SK-N-SH (cell line): ENCODE results near the gene TADA2B. TPM values are rescaled to one million over a fixed set of nuclear protein-coding genes. Genes with fewer than 3 reads are reported as not detected.

ENCODE experiments used
- CTCF ChIA-PET: fragments of 300-600, 350-600 bp; formaldehyde crosslinking; extraction: SDS; loops from one replicate; lab custom pipeline; 2021; lab: Yijun Ruan, JAX
- POLR2A ChIA-PET: fragments of 350-600 bp; sonication (Branson Sonifier 250); formaldehyde crosslinking; extraction: SDS; loops from one replicate; lab custom pipeline; 2020; ENCODE audit warnings: antibody characterized with exemption, inconsistent platforms; lab: Yijun Ruan, JAX
- DNase-seq: peaks from one replicate; pipeline ENCODE4 v3.0.0; 2012
- H2AFZ ChIP-seq: fragments of 200-600 bp; sonication (generic); 2 replicates; pipeline ENCODE4 v1.8.1; 2016; ENCODE audit warnings: antibody characterized with exemption, mild to moderate bottlenecking, low read depth
- H3F3A ChIP-seq: fragments of 200-600 bp; sonication (generic); replicated peaks from 2 replicates; pipeline ENCODE3; 2016; ENCODE audit warnings: antibody characterized with exemption, mild to moderate bottlenecking; ENCODE audit not compliant: insufficient read depth
- H3K27ac ChIP-seq, 2 experiments: fragments of 200-500 bp in 1 of 2; fragments of 200-600 bp in 1 of 2; sonication (Bioruptor generic) in 1 of 2; sonication (generic), shearing (Covaris generic) in 1 of 2; 2 replicates each; pipeline versions ENCODE4 v1.5.1 to v1.6.1; 2014 to 2016; ENCODE audit warnings: low read depth in 2 of 2, inconsistent platforms in 1 of 2, low read length in 1 of 2, mild to moderate bottlenecking in 1 of 2, mixed read lengths in 1 of 2
- H3K27me3 ChIP-seq: fragments of 200-600 bp; sonication (generic), shearing (Covaris generic); 2 replicates; pipeline ENCODE4 v1.6.1; 2016; ENCODE audit warnings: mixed run types; ENCODE audit not compliant: insufficient read depth
- H3K36me3 ChIP-seq, 2 experiments: fragments of 200-500 bp in 1 of 2; fragments of 200-600 bp in 1 of 2; sonication (Bioruptor generic) in 1 of 2; sonication (generic) in 1 of 2; replicated peaks in 1 of 2; 2 replicates each; pipeline versions ENCODE3 to v1.5.1; 2014 to 2016; ENCODE audit warnings: low read length in 1 of 2, mild to moderate bottlenecking in 1 of 2; ENCODE audit not compliant: insufficient read depth in 2 of 2, control insufficient read depth in 1 of 2
- H3K4me1 ChIP-seq, 2 experiments: fragments of 200-500 bp in 1 of 2; fragments of 200-600 bp in 1 of 2; sonication (Bioruptor generic) in 1 of 2; sonication (generic), shearing (Covaris generic) in 1 of 2; 2 replicates each; pipeline versions ENCODE4 v1.5.1 to v1.6.1; 2014 to 2016; ENCODE audit warnings: low read depth in 1 of 2, low read length in 1 of 2, mixed run types in 1 of 2; ENCODE audit not compliant: insufficient read depth in 2 of 2, control insufficient read depth in 1 of 2
- H3K4me2 ChIP-seq: fragments of 200-600 bp; sonication (generic), shearing (Covaris generic); 2 replicates; pipeline ENCODE4 v1.6.1; 2017; ENCODE audit warnings: mixed run types
- H3K4me3 ChIP-seq, 2 experiments: fragments of 200-500 bp in 1 of 2; fragments of 200-600 bp in 1 of 2; sonication (Bioruptor generic) in 1 of 2; sonication (generic), shearing (Covaris generic) in 1 of 2; 2 replicates each; pipeline versions ENCODE4 v1.5.1 to v1.8.1; 2014 to 2016; ENCODE audit warnings: low read depth in 2 of 2, inconsistent platforms in 1 of 2, low read length in 1 of 2, mild to moderate bottlenecking in 1 of 2, mixed read lengths in 1 of 2, moderate library complexity in 1 of 2
- H3K79me2 ChIP-seq: fragments of 200-600 bp; sonication (generic); 2 replicates; pipeline ENCODE4 v1.8.1; 2017; ENCODE audit warnings: mild to moderate bottlenecking; ENCODE audit not compliant: insufficient read depth
- H3K9ac ChIP-seq: fragments of 200-600 bp; sonication (generic); 2 replicates; pipeline ENCODE4 v1.6.1; 2017; ENCODE audit warnings: mixed run types
- H3K9me2 ChIP-seq: fragments of 200-600 bp; sonication (generic); 2 replicates; pipeline ENCODE4 v1.6.1; 2017; ENCODE audit warnings: mixed run types
- H3K9me3 ChIP-seq: fragments of 200-600 bp; sonication (generic); 2 replicates; pipeline ENCODE4 v1.6.1; 2017; ENCODE audit warnings: mixed run types, mild to moderate bottlenecking, moderate library complexity
- H4K20me1 ChIP-seq: fragments of 200-600 bp; sonication (generic); 2 replicates; pipeline ENCODE4 v1.6.1; 2017; ENCODE audit warnings: mild to moderate bottlenecking, mixed run types; ENCODE audit not compliant: insufficient read depth
- CHD2 ChIP-seq: fragments of 150-350 bp; IDR thresholded peaks from 2 replicates; pipeline ENCODE4 v1.6.1; 2018; ENCODE audit warnings: low read length; ENCODE audit not compliant: partially characterized antibody
- FOXM1 ChIP-seq: IDR thresholded peaks from 2 replicates; pipeline ENCODE4 v1.4.0; 2012; ENCODE audit warnings: low read depth, mild to moderate bottlenecking
- GABPA ChIP-seq: IDR thresholded peaks from 2 replicates; pipeline ENCODE4 v1.4.0; 2012; ENCODE audit warnings: low read depth, mild to moderate bottlenecking
- MXI1 ChIP-seq: IDR thresholded peaks from 2 replicates; pipeline ENCODE4 v1.6.1; 2012; ENCODE audit warnings: mild to moderate bottlenecking, low read depth, low read length, improper control_type of control experiment
- POLR2AphosphoS5 ChIP-seq: IDR thresholded peaks from 2 replicates; pipeline ENCODE4 v1.6.1; 2012; ENCODE audit warnings: low read depth, low read length
- YY1 ChIP-seq: IDR thresholded peaks from 2 replicates; pipeline ENCODE4 v1.4.0; 2012; ENCODE audit warnings: low read depth, mild to moderate bottlenecking
- WGBS: methylation state at CpG from one replicate; pipeline ENCODE4 v1.1.6; 2017; ENCODE audit warnings: low lambda C conversion rate; 5-methylcytosine and 5-hydroxymethylcytosine counted together
- polyA plus RNA-seq, 3 experiments: library from polyadenylated mRNA; depleted of rRNA; stranded (reverse); fragments of >200 nt; gene quantifications; 2 replicates each; pipeline ENCODE4 v1.2.3, GENCODE V29; 2012
- TF ChIP-seq, protein P1 (sequence below): fragments of 200-600 bp; sonication (generic); IDR thresholded peaks from 2 replicates; pipeline ENCODE4 v1.6.1; 2017; ENCODE audit warnings: antibody characterized with exemption, mild to moderate bottlenecking, moderate library complexity
- TF ChIP-seq, protein P2 (sequence below): IDR thresholded peaks from 2 replicates; pipeline ENCODE4; 2012
- TF ChIP-seq, protein P3 (sequence below): IDR thresholded peaks from 2 replicates; pipeline ENCODE4 v1.4.0; 2012; ENCODE audit warnings: low read depth
- TF ChIP-seq, protein P4 (sequence below): fragments of 150-350 bp; IDR thresholded peaks from 2 replicates; pipeline ENCODE4 v1.6.1; 2016; ENCODE audit warnings: mild to moderate bottlenecking, low read depth, low read length

TADA2B gene, protein sequence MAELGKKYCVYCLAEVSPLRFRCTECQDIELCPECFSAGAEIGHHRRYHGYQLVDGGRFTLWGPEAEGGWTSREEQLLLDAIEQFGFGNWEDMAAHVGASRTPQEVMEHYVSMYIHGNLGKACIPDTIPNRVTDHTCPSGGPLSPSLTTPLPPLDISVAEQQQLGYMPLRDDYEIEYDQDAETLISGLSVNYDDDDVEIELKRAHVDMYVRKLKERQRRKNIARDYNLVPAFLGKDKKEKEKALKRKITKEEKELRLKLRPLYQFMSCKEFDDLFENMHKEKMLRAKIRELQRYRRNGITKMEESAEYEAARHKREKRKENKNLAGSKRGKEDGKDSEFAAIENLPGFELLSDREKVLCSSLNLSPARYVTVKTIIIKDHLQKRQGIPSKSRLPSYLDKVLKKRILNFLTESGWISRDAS
- polyA plus RNA-seq (2012; rRNA removed): 6.0 and 8.0 TPM in 2 replicates
- 7.2 and 8.0 TPM in 2 replicates for polyA plus RNA-seq (2012; cell fraction: cytosol; rRNA removed)
- polyA plus RNA-seq (2012; cell fraction: nucleus; rRNA removed): 6.0 and 7.2 TPM in 2 replicates

DNA sequence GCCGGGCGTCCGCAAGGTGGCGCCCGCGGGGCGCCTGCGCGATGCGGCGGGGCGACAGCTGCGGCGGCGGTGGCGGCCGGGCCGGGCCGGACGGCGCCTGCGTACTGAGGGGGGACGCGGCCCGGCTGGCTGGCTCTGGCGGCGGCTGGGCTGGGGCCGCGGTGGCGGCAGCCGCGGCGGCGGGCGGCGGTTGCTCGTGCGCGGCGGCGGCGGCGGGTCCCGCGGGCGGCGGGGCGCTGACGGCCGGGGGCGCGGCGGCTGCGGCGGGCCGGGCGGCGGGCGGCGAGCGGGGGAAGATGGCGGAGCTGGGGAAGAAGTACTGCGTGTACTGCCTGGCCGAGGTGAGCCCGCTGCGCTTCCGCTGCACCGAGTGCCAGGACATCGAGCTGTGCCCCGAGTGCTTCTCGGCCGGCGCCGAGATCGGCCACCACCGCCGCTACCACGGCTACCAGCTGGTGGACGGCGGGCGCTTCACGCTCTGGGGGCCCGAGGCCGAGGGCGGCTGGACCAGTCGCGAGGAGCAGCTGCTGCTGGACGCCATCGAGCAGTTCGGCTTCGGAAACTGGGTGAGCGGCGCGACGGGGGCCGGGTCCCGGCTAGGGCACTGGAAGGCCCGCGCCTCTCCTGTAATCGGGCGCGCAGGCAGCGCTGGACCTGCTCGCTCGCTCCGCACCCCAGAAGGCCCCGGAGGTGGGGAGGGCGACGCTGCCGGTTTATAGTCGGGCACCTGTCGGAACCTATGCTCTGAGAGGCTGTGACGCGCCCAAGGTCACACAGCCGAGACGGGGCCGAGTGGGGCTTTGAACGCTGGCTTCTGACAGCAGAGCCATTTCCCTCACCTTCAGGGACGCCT is at the start of gene TADA2B:
Gene TADA2B (plus strand): TSS at position 89 of the 853 bp plus-strand sequence. CDS start 208 bp downstream, at position 297.
- H3K27me3 ChIP-seq: no peaks in the 10 kb centered on the region
- POLR2A ChIA-PET: interaction anchor here (0.8 to 1.9 kb wide), 4 partner anchors 24 to 134 kb away, joined by 3 to 14 read pairs (median 4); partner anchors contain the start of genes GRPEL1 and TBC1D14
- TF ChIP-seq, protein P1, sequence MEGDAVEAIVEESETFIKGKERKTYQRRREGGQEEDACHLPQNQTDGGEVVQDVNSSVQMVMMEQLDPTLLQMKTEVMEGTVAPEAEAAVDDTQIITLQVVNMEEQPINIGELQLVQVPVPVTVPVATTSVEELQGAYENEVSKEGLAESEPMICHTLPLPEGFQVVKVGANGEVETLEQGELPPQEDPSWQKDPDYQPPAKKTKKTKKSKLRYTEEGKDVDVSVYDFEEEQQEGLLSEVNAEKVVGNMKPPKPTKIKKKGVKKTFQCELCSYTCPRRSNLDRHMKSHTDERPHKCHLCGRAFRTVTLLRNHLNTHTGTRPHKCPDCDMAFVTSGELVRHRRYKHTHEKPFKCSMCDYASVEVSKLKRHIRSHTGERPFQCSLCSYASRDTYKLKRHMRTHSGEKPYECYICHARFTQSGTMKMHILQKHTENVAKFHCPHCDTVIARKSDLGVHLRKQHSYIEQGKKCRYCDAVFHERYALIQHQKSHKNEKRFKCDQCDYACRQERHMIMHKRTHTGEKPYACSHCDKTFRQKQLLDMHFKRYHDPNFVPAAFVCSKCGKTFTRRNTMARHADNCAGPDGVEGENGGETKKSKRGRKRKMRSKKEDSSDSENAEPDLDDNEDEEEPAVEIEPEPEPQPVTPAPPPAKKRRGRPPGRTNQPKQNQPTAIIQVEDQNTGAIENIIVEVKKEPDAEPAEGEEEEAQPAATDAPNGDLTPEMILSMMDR: no peak
- TF ChIP-seq, protein P2, sequence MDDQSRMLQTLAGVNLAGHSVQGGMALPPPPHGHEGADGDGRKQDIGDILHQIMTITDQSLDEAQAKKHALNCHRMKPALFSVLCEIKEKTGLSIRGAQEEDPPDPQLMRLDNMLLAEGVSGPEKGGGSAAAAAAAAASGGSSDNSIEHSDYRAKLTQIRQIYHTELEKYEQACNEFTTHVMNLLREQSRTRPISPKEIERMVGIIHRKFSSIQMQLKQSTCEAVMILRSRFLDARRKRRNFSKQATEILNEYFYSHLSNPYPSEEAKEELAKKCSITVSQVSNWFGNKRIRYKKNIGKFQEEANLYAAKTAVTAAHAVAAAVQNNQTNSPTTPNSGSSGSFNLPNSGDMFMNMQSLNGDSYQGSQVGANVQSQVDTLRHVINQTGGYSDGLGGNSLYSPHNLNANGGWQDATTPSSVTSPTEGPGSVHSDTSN: no peak
- TF ChIP-seq MXI1: no peak
- peak; percentile 67 for TF ChIP-seq YY1
- TF ChIP-seq CHD2: no peak
- TF ChIP-seq FOXM1: no peak
- TF ChIP-seq, protein P3, sequence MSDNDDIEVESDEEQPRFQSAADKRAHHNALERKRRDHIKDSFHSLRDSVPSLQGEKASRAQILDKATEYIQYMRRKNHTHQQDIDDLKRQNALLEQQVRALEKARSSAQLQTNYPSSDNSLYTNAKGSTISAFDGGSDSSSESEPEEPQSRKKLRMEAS: 0 out of 2 replicates have a peak, but pooled peaks have one; percentile 15
- no peak for TF ChIP-seq GABPA
- TF ChIP-seq, protein P4, sequence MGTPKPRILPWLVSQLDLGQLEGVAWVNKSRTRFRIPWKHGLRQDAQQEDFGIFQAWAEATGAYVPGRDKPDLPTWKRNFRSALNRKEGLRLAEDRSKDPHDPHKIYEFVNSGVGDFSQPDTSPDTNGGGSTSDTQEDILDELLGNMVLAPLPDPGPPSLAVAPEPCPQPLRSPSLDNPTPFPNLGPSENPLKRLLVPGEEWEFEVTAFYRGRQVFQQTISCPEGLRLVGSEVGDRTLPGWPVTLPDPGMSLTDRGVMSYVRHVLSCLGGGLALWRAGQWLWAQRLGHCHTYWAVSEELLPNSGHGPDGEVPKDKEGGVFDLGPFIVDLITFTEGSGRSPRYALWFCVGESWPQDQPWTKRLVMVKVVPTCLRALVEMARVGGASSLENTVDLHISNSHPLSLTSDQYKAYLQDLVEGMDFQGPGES: no peak
- TF ChIP-seq POLR2AphosphoS5: no peak
- TF ChIP-seq, all 33 proteins: peak for 2
- H3K9me3 ChIP-seq: no peaks in the 10 kb centered on the region
- WGBS: 10% methylated on average over 2 of the region's 119 CpGs
- no peaks in the 10 kb centered on the region for H3K9me2 ChIP-seq
- peak within 1 kb of the TSS; percentile 83 to 88 for H3K27ac ChIP-seq
- H3K9ac ChIP-seq: peak within 1 kb of the TSS; percentile 86
- H3K4me2 ChIP-seq: peak within 1 kb of the TSS; percentile 100
- peaks cover 53% of the 10 kb centered on the region for H3K79me2 ChIP-seq
- H2AFZ ChIP-seq: peak within 1 kb of the TSS; percentile 78
- peaks cover 9% of the 10 kb centered on the region for H3F3A ChIP-seq
- CTCF ChIA-PET: interaction anchor here (0.6 to 6.1 kb wide), 35 partner anchors 8 to 1332 kb away, joined by 3 to 80 read pairs (median 4); partner anchors contain the start of gene GRPEL1
- H4K20me1 ChIP-seq: peaks cover 36% of the 10 kb centered on the region; the same call in 1 of the 2 replicates
- H3K4me3 ChIP-seq: peak within 1 kb of the TSS; percentile 92 to 96
- no peak for DNase-seq
- peaks cover 15 to 29% of the 10 kb centered on the region in 2 experiments for H3K4me1 ChIP-seq
- no peaks in the 10 kb centered on the region for H3K36me3 ChIP-seq
